Liver (tissue), 3 donors: Measurements from ENCODE around the gene CLPX.
"Not testable (repeated sequence)": the region's sequence is repeated elsewhere in the genome, so short reads cannot be mapped to it uniquely, and the experiment has no call there.

ENCODE experiments used
- CTCF ChIP-seq: fragments of 150-350 bp; IDR thresholded peaks from 2 replicates; pipeline ENCODE4 v1.5.1; 2017; ENCODE audit warnings: improper control_type of control experiment, low read depth, low read length; ENCODE audit not compliant: missing input control
- FOXA1 ChIP-seq: IDR thresholded peaks from 2 replicates; pipeline ENCODE4 v1.6.1; 2016; ENCODE audit warnings: antibody characterized with exemption
- RAD21 ChIP-seq, 2 donors: IDR thresholded peaks; 2 replicates each; pipeline ENCODE4 v1.6.1; 2016; ENCODE audit warnings: antibody characterized with exemption in 2 of 2, mild to moderate bottlenecking in 2 of 2
- donor health status: healthy.
- donor health status: healthy.

GRCh38 chr15:65137893-65138292 is 47.2 kb downstream of the CLPX start:
- TF ChIP-seq CTCF; FOXA1; RAD21 (IDR thresholded peaks at IDR 0.05): not testable (repeated sequence)
